ENCODE measurements around the gene GLIPR1L2. TPM values are rescaled to one million over a fixed set of nuclear protein-coding genes. Genes with fewer than 3 reads are reported as not detected.

The GLIPR1L2 gene
- total and polyA plus RNA-seq, 10 of the 15 experiments (the other 5 are each of a cell fraction or from before 2014, with no cell fraction given) = 0.04 to 0.39 (median 0.09) TPM; not detected in 3

DNA sequence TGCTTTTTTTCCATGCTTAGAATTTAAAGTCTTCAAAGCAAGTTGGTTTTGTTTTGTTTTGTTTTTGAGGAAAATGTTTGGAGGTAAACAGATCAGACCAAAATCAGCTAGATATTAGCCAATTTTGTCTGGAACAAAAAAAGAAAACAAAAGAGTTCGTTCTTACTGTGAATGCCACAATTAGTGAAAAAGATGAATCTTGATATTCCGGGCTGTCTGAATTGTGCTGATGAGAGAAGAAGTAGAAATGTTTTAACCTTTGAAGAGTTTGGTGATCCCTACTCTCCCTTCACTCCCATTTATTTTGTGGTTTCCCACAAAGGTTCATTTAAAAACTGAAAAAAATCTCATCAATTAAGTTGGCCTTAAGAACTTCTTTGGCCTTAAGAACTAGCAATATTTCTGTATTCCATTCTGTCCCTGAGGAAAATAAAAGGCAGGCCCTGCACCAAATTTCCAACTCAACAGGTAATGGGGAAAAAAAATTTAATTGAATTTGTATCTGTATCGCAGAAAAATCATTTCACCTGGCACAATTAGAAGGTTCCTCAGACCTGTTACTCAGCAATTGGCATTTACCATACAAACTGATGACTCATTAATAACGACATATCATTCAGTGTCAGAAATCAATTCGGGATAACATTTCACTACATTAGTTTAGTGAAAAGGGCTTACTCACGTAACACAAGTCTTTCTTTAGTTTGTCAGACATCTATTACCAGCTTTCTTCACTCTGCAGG lies 562 bp upstream of the GLIPR1L2 start (continued):
- TF ChIP-seq CUX1 (IDR thresholded peaks at IDR 0.05; ENCODE audit: insufficient replicate concordance, low read depth, low read length) = no peak
- no peak for TF ChIP-seq PML (IDR thresholded peaks at IDR 0.05; ENCODE audit: low read length)
- TF ChIP-seq ZNF24 (IDR thresholded peaks at IDR 0.05) = no peak

DNA sequence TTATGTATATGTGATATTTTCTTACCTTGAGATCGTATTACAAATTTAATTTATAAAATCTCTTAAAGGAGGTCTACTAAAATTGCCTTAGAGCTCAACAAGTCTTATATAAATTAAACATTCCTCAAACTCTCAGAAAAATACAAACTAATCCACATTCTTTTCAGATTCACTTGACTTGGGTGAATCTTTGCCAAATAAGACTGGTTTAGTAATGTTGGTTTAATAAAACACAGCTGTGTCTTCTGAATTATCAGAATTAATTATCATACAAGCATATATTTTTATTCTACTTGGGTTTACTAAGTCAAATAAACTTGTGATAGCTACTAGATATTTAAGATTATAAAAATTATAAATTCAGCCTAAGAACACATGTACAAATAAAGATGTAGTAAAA lies 13.3 kb downstream of the GLIPR1L2 start:
- no peaks in the 10 kb centered on the region for H4K20me1 ChIP-seq (ENCODE audit: control insufficient read depth, insufficient read depth)
- no peaks in the 10 kb centered on the region for H3K36me3 ChIP-seq (ENCODE audit: control insufficient read depth in 2 of 2, insufficient read depth in 2 of 2, low read length in 1 of 2)
- H2AFZ ChIP-seq (ENCODE audit: control insufficient read depth, low read depth, low read length) = no peak overlapping the region
- no peak overlapping the region for H3K27ac ChIP-seq (ENCODE audit: control insufficient read depth, insufficient read depth)
- H3K4me2 ChIP-seq (ENCODE audit: control insufficient read depth, insufficient read depth) = no peak overlapping the region
- in situ Hi-C loops (cut with MboI) = no loop called here
- BruUV-seq (replicated peaks) = no TSS peak
- ChIA-PET POLR2A (no interaction called here), SMC1A (ENCODE audit: uncharacterized antibody, unreplicated experiment) (interaction anchor here (1.0 to 2.1 kb wide), 5 partner anchors 8 to 70 kb away, joined by 3 to 9 read pairs (median 5); partner anchors contain the start of genes GLIPR1L1 and GLIPR1L2), CTCF (interaction anchor here (0.9 to 1.6 kb wide), 4 partner anchors 12 to 71 kb away, joined by 3 read pairs; no protein-coding TSS in a partner anchor), RAD21 (ENCODE audit: unreplicated experiment) (no interaction called here)
- no peaks in the 10 kb centered on the region for H3K4me1 ChIP-seq (ENCODE audit: control insufficient read depth, insufficient read depth, low read length)
- no peak overlapping the region for H3K4me3 ChIP-seq
- FAIRE-seq (no peak), DNase-seq (ENCODE audit: low read depth, low spot score) (no peak), ATAC-seq (no peak)
- H3K9ac ChIP-seq (ENCODE audit: control insufficient read depth, insufficient read depth, low read length) = no peak overlapping the region
- 86% methylated on average over 1 of the region's 1 CpG for WGBS (ENCODE audit: insufficient coverage, insufficient replicate concordance, low lambda C conversion rate, missing lambda C conversion rate)
- H3K27me3 ChIP-seq (replicated peaks in 1 of 2; ENCODE audit: control insufficient read depth in 2 of 2, insufficient read depth in 2 of 2, low read length in 1 of 2) = no peaks in the 10 kb centered on the region
- H3K9me3 ChIP-seq (replicated peaks; ENCODE audit: control insufficient read depth, insufficient read depth, low read length) = no peaks in the 10 kb centered on the region
- no peaks in the 10 kb centered on the region for H3K79me2 ChIP-seq (ENCODE audit: control insufficient read depth, insufficient read depth, low read length)
- intact Hi-C loops (cut with micrococcal nuclease; ENCODE audit: unreplicated experiment) = no loop called here
- TF ChIP-seq MXI1 (IDR thresholded peaks at IDR 0.05; ENCODE audit: low read depth, low read length) = no peak
- no peak for TF ChIP-seq CUX1 (IDR thresholded peaks at IDR 0.05; ENCODE audit: insufficient replicate concordance, low read depth, low read length)
- TF ChIP-seq, protein P1, sequence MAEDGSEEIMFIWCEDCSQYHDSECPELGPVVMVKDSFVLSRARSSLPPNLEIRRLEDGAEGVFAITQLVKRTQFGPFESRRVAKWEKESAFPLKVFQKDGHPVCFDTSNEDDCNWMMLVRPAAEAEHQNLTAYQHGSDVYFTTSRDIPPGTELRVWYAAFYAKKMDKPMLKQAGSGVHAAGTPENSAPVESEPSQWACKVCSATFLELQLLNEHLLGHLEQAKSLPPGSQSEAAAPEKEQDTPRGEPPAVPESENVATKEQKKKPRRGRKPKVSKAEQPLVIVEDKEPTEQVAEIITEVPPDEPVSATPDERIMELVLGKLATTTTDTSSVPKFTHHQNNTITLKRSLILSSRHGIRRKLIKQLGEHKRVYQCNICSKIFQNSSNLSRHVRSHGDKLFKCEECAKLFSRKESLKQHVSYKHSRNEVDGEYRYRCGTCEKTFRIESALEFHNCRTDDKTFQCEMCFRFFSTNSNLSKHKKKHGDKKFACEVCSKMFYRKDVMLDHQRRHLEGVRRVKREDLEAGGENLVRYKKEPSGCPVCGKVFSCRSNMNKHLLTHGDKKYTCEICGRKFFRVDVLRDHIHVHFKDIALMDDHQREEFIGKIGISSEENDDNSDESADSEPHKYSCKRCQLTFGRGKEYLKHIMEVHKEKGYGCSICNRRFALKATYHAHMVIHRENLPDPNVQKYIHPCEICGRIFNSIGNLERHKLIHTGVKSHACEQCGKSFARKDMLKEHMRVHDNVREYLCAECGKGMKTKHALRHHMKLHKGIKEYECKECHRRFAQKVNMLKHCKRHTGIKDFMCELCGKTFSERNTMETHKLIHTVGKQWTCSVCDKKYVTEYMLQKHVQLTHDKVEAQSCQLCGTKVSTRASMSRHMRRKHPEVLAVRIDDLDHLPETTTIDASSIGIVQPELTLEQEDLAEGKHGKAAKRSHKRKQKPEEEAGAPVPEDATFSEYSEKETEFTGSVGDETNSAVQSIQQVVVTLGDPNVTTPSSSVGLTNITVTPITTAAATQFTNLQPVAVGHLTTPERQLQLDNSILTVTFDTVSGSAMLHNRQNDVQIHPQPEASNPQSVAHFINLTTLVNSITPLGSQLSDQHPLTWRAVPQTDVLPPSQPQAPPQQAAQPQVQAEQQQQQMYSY (CRISPR knock-in tag; IDR thresholded peaks at IDR 0.05) = no peak
- no peak for TF ChIP-seq SPI1 (IDR thresholded peaks at IDR 0.05; ENCODE audit: borderline replicate concordance, insufficient read depth, low read depth, low read length)

Data from GM12878 (cell line).